ENCODE results near the gene CDHR3. TPM values are rescaled to one million over a fixed set of nuclear protein-coding genes. Genes with fewer than 3 reads are reported as not detected.
"Not testable (repeated sequence)": the region's sequence is repeated elsewhere in the genome, so short reads cannot be mapped to it uniquely, and the experiment has no call there.

Gene CDHR3
- total RNA-seq, 1 experiment from 2014 or later, result 0.26 TPM

GRCh38 chr7:105943486-105943885 lies 19.6 kb upstream of the CDHR3 start:
- Histone ChIP-seq H3K9me3 (replicated peaks) (no peaks in the 10 kb centered on the region), H3K4me3 (no peak overlapping the region), H3K27me3 (replicated peaks) (no peaks in the 10 kb centered on the region; the same call in 1 of the 2 replicates), H3K36me3 (no peaks in the 10 kb centered on the region), H3K27ac (no peak overlapping the region), H3K4me1 (replicated peaks) (no peaks in the 10 kb centered on the region)
- DNase-seq (ENCODE audit: low read depth in 1 of 2, low spot score in 2 of 2), result no peak

- Histone ChIP-seq H3K36me3 (no peaks in the 10 kb centered on the region), H3K4me3 (no peak overlapping the region), H3K9me3 (replicated peaks) (no peaks in the 10 kb centered on the region), H3K27me3 (replicated peaks) (no peaks in the 10 kb centered on the region), H3K4me1 (replicated peaks) (no peaks in the 10 kb centered on the region), H3K27ac (no peak overlapping the region)
- no peak for DNase-seq (ENCODE audit: low read depth in 1 of 2, low spot score in 2 of 2)
Measured at GRCh38 chr7:105945848-105946247, 17.2 kb upstream of the CDHR3 start.

GRCh38 chr7:105951597-105951996 lies 11.5 kb upstream of the CDHR3 start:
- no peaks in the 10 kb centered on the region for H3K4me1 ChIP-seq (replicated peaks)
- no peaks in the 10 kb centered on the region for H3K27me3 ChIP-seq (replicated peaks)
- H3K36me3 ChIP-seq, result no peaks in the 10 kb centered on the region
- no peak for DNase-seq (ENCODE audit: low read depth in 1 of 2, low spot score in 2 of 2)
- H3K4me3 ChIP-seq, result no peak overlapping the region
- no peak overlapping the region for H3K27ac ChIP-seq
- H3K9me3 ChIP-seq (replicated peaks), result no peaks in the 10 kb centered on the region

GRCh38 chr7:105952917-105953595 lies 10.0 kb upstream of the CDHR3 start:
- no peak overlapping the region for H3K4me3 ChIP-seq
- H3K9me3 ChIP-seq (replicated peaks), result no peaks in the 10 kb centered on the region
- DNase-seq (ENCODE audit: low read depth in 1 of 2, low spot score in 2 of 2), result no peak
- H3K4me1 ChIP-seq (replicated peaks), result no peaks in the 10 kb centered on the region
- no peaks in the 10 kb centered on the region for H3K27me3 ChIP-seq (replicated peaks)
- H3K27ac ChIP-seq, result no peak overlapping the region
- no peaks in the 10 kb centered on the region for H3K36me3 ChIP-seq

GRCh38 chr7:105954711-105955110 lies 8.4 kb upstream of the CDHR3 start:
- H3K9me3 ChIP-seq (replicated peaks), result no peaks in the 10 kb centered on the region
- no peak for DNase-seq (ENCODE audit: low read depth in 1 of 2, low spot score in 2 of 2)
- no peaks in the 10 kb centered on the region for H3K27me3 ChIP-seq (replicated peaks)
- no peaks in the 10 kb centered on the region for H3K36me3 ChIP-seq
- no peak overlapping the region for H3K27ac ChIP-seq
- H3K4me1 ChIP-seq (replicated peaks), result no peaks in the 10 kb centered on the region
- no peak overlapping the region for H3K4me3 ChIP-seq

- not testable (repeated sequence) for H3K4me1 ChIP-seq (replicated peaks); H3K4me3 ChIP-seq; DNase-seq (ENCODE audit: low read depth in 1 of 2, low spot score in 2 of 2); H3K27ac ChIP-seq; H3K27me3 ChIP-seq (replicated peaks); H3K36me3 ChIP-seq; H3K9me3 ChIP-seq (replicated peaks)
Measured at GRCh38 chr7:105955651-105956466, 7.2 kb upstream of the CDHR3 start.

GRCh38 chr7:105958012-105958411 lies 5.1 kb upstream of the CDHR3 start:
- Histone ChIP-seq H3K27ac (no peak overlapping the region), H3K36me3 (no peaks in the 10 kb centered on the region), H3K9me3 (replicated peaks) (no peaks in the 10 kb centered on the region), H3K4me3 (no peak overlapping the region), H3K4me1 (replicated peaks) (no peaks in the 10 kb centered on the region), H3K27me3 (replicated peaks) (no peaks in the 10 kb centered on the region)
- no peak for DNase-seq (ENCODE audit: low read depth in 1 of 2, low spot score in 2 of 2)

- no peak overlapping the region for H3K27ac ChIP-seq
- no peaks in the 10 kb centered on the region for H3K36me3 ChIP-seq
- no peaks in the 10 kb centered on the region for H3K9me3 ChIP-seq (replicated peaks)
- DNase-seq (ENCODE audit: low read depth in 1 of 2, low spot score in 2 of 2), result no peak
- no peak overlapping the region for H3K4me3 ChIP-seq
- no peaks in the 10 kb centered on the region for H3K4me1 ChIP-seq (replicated peaks)
- H3K27me3 ChIP-seq (replicated peaks), result 0 out of 2 replicates have a peak, but pooled peaks cover 3% of the 10 kb centered on the region
Measured at GRCh38 chr7:105962353-105962752, 711 bp upstream of the CDHR3 start.

GRCh38 chr7:105971845-105972244 lies 8.8 kb downstream of the CDHR3 start:
- H3K4me1 ChIP-seq (replicated peaks), result no peaks in the 10 kb centered on the region
- H3K27ac ChIP-seq, result no peak overlapping the region
- no peaks in the 10 kb centered on the region for H3K9me3 ChIP-seq (replicated peaks)
- no peak for DNase-seq (ENCODE audit: low read depth in 1 of 2, low spot score in 2 of 2)
- H3K4me3 ChIP-seq, result no peak overlapping the region
- no peaks in the 10 kb centered on the region for H3K36me3 ChIP-seq
- H3K27me3 ChIP-seq (replicated peaks), result 0 out of 2 replicates have a peak, but pooled peaks cover 9% of the 10 kb centered on the region

- no peaks in the 10 kb centered on the region for H3K4me1 ChIP-seq (replicated peaks)
- H3K9me3 ChIP-seq (replicated peaks), result no peaks in the 10 kb centered on the region
- H3K4me3 ChIP-seq, result no peak overlapping the region
- DNase-seq (ENCODE audit: low read depth in 1 of 2, low spot score in 2 of 2), result no peak
- H3K36me3 ChIP-seq, result no peaks in the 10 kb centered on the region
- no peak overlapping the region for H3K27ac ChIP-seq
- 0 out of 2 replicates have a peak, but pooled peaks cover 9% of the 10 kb centered on the region for H3K27me3 ChIP-seq (replicated peaks)
Measured at GRCh38 chr7:105972276-105972675, 9.2 kb downstream of the CDHR3 start.

GRCh38 chr7:105974471-105974870 lies 11.4 kb downstream of the CDHR3 start:
- Histone ChIP-seq H3K27ac (no peak overlapping the region), H3K4me3 (no peak overlapping the region), H3K9me3 (replicated peaks) (no peaks in the 10 kb centered on the region), H3K4me1 (replicated peaks) (no peaks in the 10 kb centered on the region), H3K27me3 (replicated peaks) (0 out of 2 replicates have a peak, but pooled peaks cover 8% of the 10 kb centered on the region), H3K36me3 (no peaks in the 10 kb centered on the region)
- DNase-seq (ENCODE audit: low read depth in 1 of 2, low spot score in 2 of 2), result no peak

GRCh38 chr7:105975770-105976417 lies 12.8 kb downstream of the CDHR3 start:
- Histone ChIP-seq H3K27ac (no peak overlapping the region), H3K27me3 (replicated peaks) (0 out of 2 replicates have a peak, but pooled peaks cover 7% of the 10 kb centered on the region), H3K4me3 (no peak overlapping the region), H3K36me3 (no peaks in the 10 kb centered on the region), H3K9me3 (replicated peaks) (no peaks in the 10 kb centered on the region), H3K4me1 (replicated peaks) (no peaks in the 10 kb centered on the region)
- DNase-seq (ENCODE audit: low read depth in 1 of 2, low spot score in 2 of 2), result no peak

GRCh38 chr7:105976868-105977267 lies 13.8 kb downstream of the CDHR3 start:
- Histone ChIP-seq H3K9me3 (replicated peaks) (no peaks in the 10 kb centered on the region), H3K27me3 (replicated peaks) (0 out of 2 replicates have a peak, but pooled peaks cover 7% of the 10 kb centered on the region), H3K4me3 (no peak overlapping the region), H3K36me3 (no peaks in the 10 kb centered on the region), H3K4me1 (replicated peaks) (no peaks in the 10 kb centered on the region), H3K27ac (no peak overlapping the region)
- DNase-seq (ENCODE audit: low read depth in 1 of 2, low spot score in 2 of 2), result no peak

GRCh38 chr7:105978035-105978434 lies 15.0 kb downstream of the CDHR3 start:
- no peaks in the 10 kb centered on the region for H3K9me3 ChIP-seq (replicated peaks)
- no peaks in the 10 kb centered on the region for H3K4me1 ChIP-seq (replicated peaks)

More at GRCh38 chr7:105978035-105978434, 15.0 kb downstream of the CDHR3 start:
- no peak overlapping the region for H3K27ac ChIP-seq
- no peak for DNase-seq (ENCODE audit: low read depth in 1 of 2, low spot score in 2 of 2)
- 0 out of 2 replicates have a peak, but pooled peaks cover 7% of the 10 kb centered on the region for H3K27me3 ChIP-seq (replicated peaks)
- no peak overlapping the region for H3K4me3 ChIP-seq
- no peaks in the 10 kb centered on the region for H3K36me3 ChIP-seq

All from SJSA1 (cell line).